ENCODE results near the gene HOXD4.

Gene HOXD4

GRCh38 chr2:176128172-176128981, 23.0 kb upstream of the HOXD4 start:
- DNase-seq: no peak

GRCh38 chr2:176128982-176129796, 22.2 kb upstream of the HOXD4 start, which contains the start of gene HOXD8:
TSS of gene HOXD8 (plus strand) at chr2:176129705. CDS start at chr2:176130367, 662 bp downstream.
- no peak for DNase-seq

- no peak for DNase-seq
These were observed 21.6 kb upstream of the HOXD4 start for GRCh38 chr2:176129813-176130146.

GRCh38 chr2:176130147-176130956, 21.0 kb upstream of the HOXD4 start:
- DNase-seq: peak; percentile 7

- DNase-seq: no peak
These were observed 20.1 kb upstream of the HOXD4 start for GRCh38 chr2:176130957-176131847.

- DNase-seq: no peak
These were observed 19.5 kb upstream of the HOXD4 start for GRCh38 chr2:176131848-176132158.

GRCh38 chr2:176132205-176133171, 18.9 kb upstream of the HOXD4 start:
- DNase-seq: peak; percentile 7

GRCh38 chr2:176133389-176133788, 18.0 kb upstream of the HOXD4 start:
- DNase-seq: no peak

- no peak for DNase-seq
These were observed 17.3 kb upstream of the HOXD4 start for GRCh38 chr2:176134035-176134434.

- no peak for DNase-seq
These were observed 16.3 kb upstream of the HOXD4 start for GRCh38 chr2:176135035-176135440.

- DNase-seq: no peak
These were observed 14.7 kb upstream of the HOXD4 start for GRCh38 chr2:176136374-176137251.

- DNase-seq: no peak
These were observed 14.1 kb upstream of the HOXD4 start for GRCh38 chr2:176137252-176137580.

- no peak for DNase-seq
These were observed 13.4 kb upstream of the HOXD4 start for GRCh38 chr2:176137906-176138305.

- DNase-seq: no peak
These were observed 12.8 kb upstream of the HOXD4 start for GRCh38 chr2:176138526-176138922.

- DNase-seq: no peak
These were observed 12.3 kb upstream of the HOXD4 start for GRCh38 chr2:176138923-176139660.

- DNase-seq: no peak
These were observed 11.5 kb upstream of the HOXD4 start for GRCh38 chr2:176139661-176140512.

- peak; percentile 68 for DNase-seq
These were observed 10.6 kb upstream of the HOXD4 start for GRCh38 chr2:176140513-176141317.

GRCh38 chr2:176142281-176142680, 9.1 kb upstream of the HOXD4 start:
- DNase-seq: no peak

All from activated CD4-positive, alpha-beta T cell treated with anti-CD3 and anti-CD28 coated beads, Interleukin-2, amount 50 U/mL, for 16 hours (primary cell).